ENCODE data around the gene C1orf146.

DNA sequence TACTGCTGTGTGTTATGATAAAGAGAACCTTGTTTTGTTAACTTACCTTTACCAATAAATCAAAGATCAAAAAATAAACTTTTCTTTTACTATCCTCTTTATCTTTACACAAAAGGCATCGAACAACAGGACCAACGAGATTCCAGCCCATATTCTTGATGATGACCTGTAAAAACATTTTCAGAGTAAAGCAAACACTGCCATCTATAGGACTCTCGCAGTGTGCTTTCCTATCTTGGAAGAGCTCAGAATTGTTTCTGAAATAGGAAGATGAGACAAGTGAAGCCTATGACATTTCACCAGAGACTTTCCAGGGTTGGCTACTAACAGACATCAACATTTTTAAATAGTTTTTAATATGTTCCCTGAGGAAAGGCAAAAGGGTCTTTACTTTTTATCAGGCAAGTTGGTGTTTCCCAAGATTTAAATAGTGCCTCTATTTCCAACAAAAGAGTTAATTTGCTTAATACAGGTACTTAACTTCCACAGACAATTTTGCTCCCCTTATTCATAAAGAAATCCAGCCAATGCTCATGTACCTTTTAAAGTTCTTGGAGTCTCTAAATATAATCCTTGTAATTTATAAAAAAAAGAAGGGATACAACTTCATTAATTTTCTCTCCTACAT lies 73.8 kb downstream of the C1orf146 start:
- TF ChIP-seq POLR2A (IDR thresholded peaks at IDR 0.05; ENCODE audit: low read length): no peak
- no peak for TF ChIP-seq GATA1 (IDR thresholded peaks at IDR 0.05; ENCODE audit: low read depth, low read length)

Data from erythroblast (primary cell).